Measurements from ENCODE around the gene SNX8.

- TF ChIP-seq ATF3 (IDR thresholded peaks at IDR 0.05) (no peak), REST (IDR thresholded peaks at IDR 0.05) (no peak)
These were observed 69.7 kb downstream of the SNX8 start for GRCh38 chr7:2244404-2244995.

Data from liver (tissue), 2 donors.